Endothelial cell of umbilical vein (primary cell): ENCODE data around the gene IQCN.

Experiments
- FOS ChIP-seq: IDR thresholded peaks from 2 replicates; pipeline ENCODE4 v1.6.1; 2011; ENCODE audit warnings: mild to moderate bottlenecking, low read length, moderate library complexity, borderline replicate concordance; ENCODE audit not compliant: insufficient read depth
- JUN ChIP-seq: IDR thresholded peaks from 2 replicates; pipeline ENCODE4 v1.6.1; 2011; ENCODE audit warnings: borderline replicate concordance, low read depth; ENCODE audit not compliant: insufficient read length, insufficient read depth
- MYC ChIP-seq: IDR thresholded peaks from one replicate; pipeline ENCODE4 v1.6.1; 2011; ENCODE audit warnings: mild to moderate bottlenecking, low read depth, low read length
- POLR2AphosphoS5 ChIP-seq: IDR thresholded peaks from 2 replicates; pipeline ENCODE4 v1.6.1; 2012; ENCODE audit warnings: low read depth, mild to moderate bottlenecking, control low read depth, low read length, moderate library complexity; ENCODE audit not compliant: insufficient read depth
- TF ChIP-seq, protein P1 (sequence below), 2 donors: IDR thresholded peaks; 1 replicate in 1 of 2; 2 replicates in 1 of 2; pipeline ENCODE4 v1.5.1; 2011; ENCODE audit warnings: low read length in 2 of 2, mild to moderate bottlenecking in 2 of 2, moderate library complexity in 2 of 2, control low read depth in 1 of 2, inconsistent platforms in 1 of 2, low read depth in 1 of 2; ENCODE audit not compliant: insufficient read depth in 1 of 2; ENCODE audit errors: extremely low read depth in 1 of 2

DNA sequence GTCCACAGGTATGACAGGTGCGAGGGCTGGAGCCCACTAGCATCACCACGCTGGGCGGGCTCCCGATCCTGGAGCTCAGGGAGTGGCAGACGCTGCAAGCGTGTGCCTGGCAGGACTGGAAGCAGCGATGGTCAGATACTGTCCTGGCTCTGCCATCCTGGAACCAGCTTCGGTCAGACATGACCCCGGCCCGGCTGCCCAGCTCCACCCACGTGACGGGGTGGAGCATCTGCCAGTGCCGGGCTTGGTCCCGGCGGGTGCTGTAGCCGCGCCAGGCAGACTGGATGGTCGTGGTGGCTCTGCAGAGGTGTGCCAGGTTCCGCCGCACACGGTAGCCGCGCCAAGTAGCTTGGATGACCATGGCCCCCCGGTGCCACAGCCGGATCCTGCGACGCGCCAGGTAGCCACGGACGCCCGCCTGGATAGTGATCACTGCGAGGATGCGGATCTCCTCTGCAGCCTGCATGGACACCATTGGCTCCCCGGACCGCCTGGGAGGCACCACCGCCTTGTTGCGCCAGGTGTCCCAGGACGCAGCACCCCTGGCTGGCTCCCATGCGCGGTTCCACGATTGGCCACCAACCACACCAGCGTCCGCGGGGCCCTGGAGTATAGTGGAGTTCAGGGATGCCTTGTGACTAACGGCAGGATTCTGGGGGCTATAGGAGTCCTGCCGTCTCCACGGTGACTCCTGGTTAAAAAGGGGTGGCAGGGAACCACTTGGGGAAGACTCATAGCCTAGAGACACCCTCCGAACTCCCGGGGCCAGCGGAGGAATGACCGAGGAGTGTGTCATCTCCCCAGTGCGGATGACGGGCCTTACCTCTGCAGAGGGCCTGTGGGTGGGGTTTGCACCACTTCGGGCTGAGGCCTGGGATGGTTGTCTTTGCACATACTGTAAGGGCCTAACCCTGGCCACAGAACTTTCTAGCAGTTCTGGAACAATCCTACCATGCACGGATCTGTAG, 16.5 kb downstream of the IQCN start:
- TF ChIP-seq POLR2AphosphoS5 (no peak), JUN (no peak), FOS (no peak), MYC (no peak)
- TF ChIP-seq, protein P1, sequence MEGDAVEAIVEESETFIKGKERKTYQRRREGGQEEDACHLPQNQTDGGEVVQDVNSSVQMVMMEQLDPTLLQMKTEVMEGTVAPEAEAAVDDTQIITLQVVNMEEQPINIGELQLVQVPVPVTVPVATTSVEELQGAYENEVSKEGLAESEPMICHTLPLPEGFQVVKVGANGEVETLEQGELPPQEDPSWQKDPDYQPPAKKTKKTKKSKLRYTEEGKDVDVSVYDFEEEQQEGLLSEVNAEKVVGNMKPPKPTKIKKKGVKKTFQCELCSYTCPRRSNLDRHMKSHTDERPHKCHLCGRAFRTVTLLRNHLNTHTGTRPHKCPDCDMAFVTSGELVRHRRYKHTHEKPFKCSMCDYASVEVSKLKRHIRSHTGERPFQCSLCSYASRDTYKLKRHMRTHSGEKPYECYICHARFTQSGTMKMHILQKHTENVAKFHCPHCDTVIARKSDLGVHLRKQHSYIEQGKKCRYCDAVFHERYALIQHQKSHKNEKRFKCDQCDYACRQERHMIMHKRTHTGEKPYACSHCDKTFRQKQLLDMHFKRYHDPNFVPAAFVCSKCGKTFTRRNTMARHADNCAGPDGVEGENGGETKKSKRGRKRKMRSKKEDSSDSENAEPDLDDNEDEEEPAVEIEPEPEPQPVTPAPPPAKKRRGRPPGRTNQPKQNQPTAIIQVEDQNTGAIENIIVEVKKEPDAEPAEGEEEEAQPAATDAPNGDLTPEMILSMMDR (IDR thresholded peaks at IDR 0.05; ENCODE audit: extremely low read depth in 1 of 2, insufficient read depth in 1 of 2, low read depth in 1 of 2, low read length in 2 of 2) = no peak
